Mesenteric fat pad (tissue), 1 donor: Measurements from ENCODE around the gene CTNNBL1. TPM values are rescaled to one million over a fixed set of nuclear protein-coding genes. Genes with fewer than 3 reads are reported as not detected.
A peak's percentile ranks its signal among the peaks of the same experiment; 100 is the strongest.
"Not testable (repeated sequence)": the region's sequence is repeated elsewhere in the genome, so short reads cannot be mapped to it uniquely, and the experiment has no call there.

Experiments
- DNase-seq: peaks from one replicate; pipeline ENCODE4 v3.0.0-alpha.2; 2020; ENCODE audit warnings: low spot score
- total RNA-seq: library from RNA; stranded (reverse); fragmentation: NEBNext Ultra II Directional; extraction: Animal tissue kit (Norgen Biotek cat#: 25700); gene quantifications from one replicate; pipeline ENCODE4 v1.2.1, GENCODE V29; 2021
- donor health status: DM: yes; HTN: yes; CAD: no.

CTNNBL1 gene
- total RNA-seq, 1 donor from 2014 or later = 51.8 TPM

GRCh38 chr20:37849156-37849555 lies 155.3 kb downstream of the CTNNBL1 start:
- DNase-seq = no peak

- no peak for DNase-seq
Measured at GRCh38 chr20:37849566-37849965, 155.7 kb downstream of the CTNNBL1 start.

- no peak for DNase-seq
Measured at GRCh38 chr20:37850036-37850592, 156.3 kb downstream of the CTNNBL1 start.

- DNase-seq = no peak
Measured at GRCh38 chr20:37850724-37851355, 157.0 kb downstream of the CTNNBL1 start.

GRCh38 chr20:37852666-37853065 lies 158.8 kb downstream of the CTNNBL1 start:
- no peak for DNase-seq

GRCh38 chr20:37853823-37854375 lies 160.1 kb downstream of the CTNNBL1 start:
- no peak for DNase-seq

GRCh38 chr20:37856034-37856433 lies 162.2 kb downstream of the CTNNBL1 start:
- not testable (repeated sequence) for DNase-seq

GRCh38 chr20:37856932-37857660 lies 163.3 kb downstream of the CTNNBL1 start:
- DNase-seq = no peak

- no peak for DNase-seq
Measured at GRCh38 chr20:37859406-37860171, 165.8 kb downstream of the CTNNBL1 start.

GRCh38 chr20:37863289-37863688 lies 169.5 kb downstream of the CTNNBL1 start:
- peak; percentile 55 for DNase-seq

- no peak for DNase-seq
Measured at GRCh38 chr20:37864298-37864697, 170.5 kb downstream of the CTNNBL1 start.

- peak; percentile 75 for DNase-seq
Measured at GRCh38 chr20:37866051-37866450, 172.2 kb downstream of the CTNNBL1 start.

GRCh38 chr20:37867289-37868195 lies 173.7 kb downstream of the CTNNBL1 start:
- DNase-seq = no peak

GRCh38 chr20:37868851-37869333 lies 175.1 kb downstream of the CTNNBL1 start:
- no peak for DNase-seq

GRCh38 chr20:37869334-37869861 lies 175.6 kb downstream of the CTNNBL1 start:
- no peak for DNase-seq

GRCh38 chr20:37870294-37870693 lies 176.5 kb downstream of the CTNNBL1 start:
- no peak for DNase-seq

GRCh38 chr20:37871751-37872150 lies 177.9 kb downstream of the CTNNBL1 start:
- DNase-seq = no peak

GRCh38 chr20:37872161-37872560 lies 178.3 kb downstream of the CTNNBL1 start:
- DNase-seq = no peak

GRCh38 chr20:37873884-37874283 lies 180.1 kb downstream of the CTNNBL1 start:
- DNase-seq = no peak
